ENCODE measurements around the gene SUPT7L.
A peak's percentile ranks its signal among the peaks of the same experiment; 100 is the strongest.

DNA sequence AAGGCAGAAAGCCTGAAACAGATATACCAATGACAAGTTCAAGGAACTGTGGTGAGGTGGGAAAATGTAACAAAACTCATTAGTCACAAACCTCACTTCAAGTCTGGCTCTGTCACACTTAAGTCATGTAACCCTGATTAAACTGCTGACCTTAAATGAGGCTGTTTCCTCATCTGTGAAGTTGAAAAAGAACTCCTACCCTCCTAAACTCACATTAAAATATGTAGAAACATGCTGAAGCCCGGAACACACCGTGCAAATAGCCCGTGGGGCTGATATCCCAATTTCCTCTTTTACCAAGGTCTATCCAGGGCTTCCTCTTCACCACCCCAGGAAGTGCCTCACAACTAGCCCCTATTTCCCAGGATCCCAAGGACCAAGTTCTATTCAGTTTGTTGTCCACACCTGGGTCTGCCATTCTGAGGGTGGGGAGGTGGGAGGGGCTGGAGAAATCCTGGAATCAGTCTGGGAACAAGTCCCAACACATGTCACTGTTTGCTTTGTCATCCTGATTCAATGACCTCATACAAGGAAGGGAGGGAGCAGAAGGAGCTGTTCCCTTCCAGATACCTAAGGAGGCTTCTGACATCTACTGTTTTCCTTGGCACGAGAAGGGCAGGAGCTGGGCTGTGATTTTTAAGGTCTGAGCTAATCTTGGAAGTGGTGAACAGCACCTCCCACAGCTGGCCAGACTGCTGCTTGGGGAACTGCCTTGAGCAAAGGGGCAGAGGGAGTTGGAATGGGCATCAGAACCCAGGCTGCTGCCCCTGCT, 42.6 kb upstream of the SUPT7L start:
- TF ChIP-seq, protein P1, sequence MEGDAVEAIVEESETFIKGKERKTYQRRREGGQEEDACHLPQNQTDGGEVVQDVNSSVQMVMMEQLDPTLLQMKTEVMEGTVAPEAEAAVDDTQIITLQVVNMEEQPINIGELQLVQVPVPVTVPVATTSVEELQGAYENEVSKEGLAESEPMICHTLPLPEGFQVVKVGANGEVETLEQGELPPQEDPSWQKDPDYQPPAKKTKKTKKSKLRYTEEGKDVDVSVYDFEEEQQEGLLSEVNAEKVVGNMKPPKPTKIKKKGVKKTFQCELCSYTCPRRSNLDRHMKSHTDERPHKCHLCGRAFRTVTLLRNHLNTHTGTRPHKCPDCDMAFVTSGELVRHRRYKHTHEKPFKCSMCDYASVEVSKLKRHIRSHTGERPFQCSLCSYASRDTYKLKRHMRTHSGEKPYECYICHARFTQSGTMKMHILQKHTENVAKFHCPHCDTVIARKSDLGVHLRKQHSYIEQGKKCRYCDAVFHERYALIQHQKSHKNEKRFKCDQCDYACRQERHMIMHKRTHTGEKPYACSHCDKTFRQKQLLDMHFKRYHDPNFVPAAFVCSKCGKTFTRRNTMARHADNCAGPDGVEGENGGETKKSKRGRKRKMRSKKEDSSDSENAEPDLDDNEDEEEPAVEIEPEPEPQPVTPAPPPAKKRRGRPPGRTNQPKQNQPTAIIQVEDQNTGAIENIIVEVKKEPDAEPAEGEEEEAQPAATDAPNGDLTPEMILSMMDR (optimal IDR thresholded peaks at IDR 0.05 in 1 of 3, IDR thresholded peaks at IDR 0.05 in 1 of 3, conservative IDR thresholded peaks at IDR 0.05 in 1 of 3; ENCODE audit: extremely low read depth in 1 of 3, insufficient read depth in 2 of 3, low read length in 3 of 3), result peak in 2 of 3 experiments; percentile 6 to 36
- TF ChIP-seq EZH2 (IDR thresholded peaks at IDR 0.05; ENCODE audit: low read length), result no peak

Measured in keratinocyte (primary cell).